ENCODE data around the gene ZNF799. TPM values are rescaled to one million over a fixed set of nuclear protein-coding genes. Genes with fewer than 3 reads are reported as not detected.

ZNF799 gene
- total and polyA plus RNA-seq, 2 of the 4 experiments (the other 2 are of a cell fraction) = 0.79 to 3.4 TPM

DNA sequence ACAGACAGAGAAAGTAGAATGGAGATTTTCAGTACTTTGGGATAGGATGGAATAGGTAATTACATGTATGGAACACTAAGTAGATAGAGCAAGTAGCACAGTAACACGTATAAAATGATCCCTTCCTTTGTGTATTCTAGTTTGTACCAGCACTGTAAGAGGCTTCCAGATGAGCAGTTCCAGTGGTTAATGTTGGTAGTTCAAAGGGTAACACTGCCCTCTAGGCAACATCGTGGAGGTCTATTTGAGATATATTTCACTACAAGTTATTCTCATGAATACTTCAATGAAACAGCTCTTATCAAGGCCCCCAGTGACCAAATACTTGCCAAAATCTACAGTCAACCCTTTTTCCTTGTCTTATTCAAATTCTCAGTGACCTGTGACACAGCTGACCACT lies 54.2 kb downstream of the ZNF799 start:
- TF ChIP-seq RCOR1 (IDR thresholded peaks at IDR 0.05; ENCODE audit: insufficient replicate concordance, low read length) (no peak), ELK1 (IDR thresholded peaks at IDR 0.05; ENCODE audit: borderline replicate concordance, low read depth, low read length) (no peak), RAD21 (IDR thresholded peaks at IDR 0.05; ENCODE audit: low read length) (no peak), MAFK (IDR thresholded peaks at IDR 0.05; ENCODE audit: low read depth, low read length) (no peak), RFX5 (IDR thresholded peaks at IDR 0.05; ENCODE audit: low read depth, low read length) (no peak), MXI1 (IDR thresholded peaks at IDR 0.05; ENCODE audit: borderline replicate concordance, low read depth, low read length) (no peak), CTCF (conservative IDR thresholded peaks at IDR 0.05; ENCODE audit: low read depth, low read length) (no peak), CEBPB (IDR thresholded peaks at IDR 0.05; ENCODE audit: low read depth, low read length) (no peak), POLR2A (IDR thresholded peaks at IDR 0.05; ENCODE audit: low read depth, low read length) (no peak), BHLHE40 (IDR thresholded peaks at IDR 0.05; ENCODE audit: low read depth, low read length) (no peak), SMC3 (IDR thresholded peaks at IDR 0.05; ENCODE audit: low read depth, low read length) (no peak), MAZ (IDR thresholded peaks at IDR 0.05; ENCODE audit: borderline replicate concordance, low read depth, low read length) (no peak)
- Histone ChIP-seq H3K14ac (replicated peaks; ENCODE audit: low read depth, low read length) (no peak overlapping the region), H3K4me2 (ENCODE audit: low read depth, low read length) (no peak overlapping the region), H3K4ac (ENCODE audit: low read depth, low read length) (no peak overlapping the region), H4K91ac (ENCODE audit: insufficient read depth, low read depth, low read length) (no peak overlapping the region), H3K4me1 (ENCODE audit: control insufficient read depth, insufficient read depth, low read length) (no peaks in the 10 kb centered on the region), H3K18ac (ENCODE audit: low read depth, low read length) (no peak overlapping the region), H3K56ac (ENCODE audit: extremely low read depth, insufficient read depth, low read length) (no peak overlapping the region), H2BK5ac (ENCODE audit: low read depth, low read length, poor library complexity, severe bottlenecking) (no peak overlapping the region), H2AK5ac (ENCODE audit: low read depth, low read length) (no peak overlapping the region), H2BK20ac (ENCODE audit: low read depth, low read length) (no peak overlapping the region), H4K20me1 (ENCODE audit: insufficient read depth, low read length) (no peaks in the 10 kb centered on the region), H2AFZ (replicated peaks; ENCODE audit: low read length, poor library complexity) (no peak overlapping the region), H2BK15ac (ENCODE audit: low read depth, low read length) (no peak overlapping the region), H2BK120ac (ENCODE audit: low read depth, low read length) (no peak overlapping the region), H3K23ac (ENCODE audit: low read depth, low read length) (no peak overlapping the region), H3K9ac (ENCODE audit: low read depth, low read length) (no peak overlapping the region), H3K9me3 (ENCODE audit: control insufficient read depth, insufficient read depth, low read length) (peaks cover 50% of the 10 kb centered on the region), H3K9me1 (ENCODE audit: insufficient read depth, low read length) (no peaks in the 10 kb centered on the region), H4K5ac (ENCODE audit: low read depth, low read length) (no peak overlapping the region), H3K27ac (ENCODE audit: insufficient read depth, low read length) (no peak overlapping the region), H3K4me3 (ENCODE audit: insufficient read depth, low read depth, low read length) (no peak overlapping the region), H4K8ac (ENCODE audit: low read depth in 2 of 2, low read length in 2 of 2) (no peak overlapping the region), H3K79me1 (ENCODE audit: low read depth in 1 of 2, low read length in 2 of 2) (no peaks in the 10 kb centered on the region), H3K36me3 (ENCODE audit: control insufficient read depth, insufficient read depth, low read length) (peaks cover 18% of the 10 kb centered on the region), H3K27me3 (ENCODE audit: control insufficient read depth, insufficient read depth, low read length) (no peaks in the 10 kb centered on the region), H2AK9ac (replicated peaks; ENCODE audit: low read depth, low read length, poor library complexity) (no peak overlapping the region)
- dilution Hi-C loops (cut with HindIII; ENCODE audit: low sequenced_read_pairs, unreplicated experiment) (no loop called here), intact Hi-C loops (cut with micrococcal nuclease) (no loop called here), in situ Hi-C loops (cut with MboI; ENCODE audit: low sequenced_read_pairs) (no loop called here)
- ATAC-seq (ENCODE audit: low read depth) (no peak), DNase-seq (no peak)
- no CpG with 5 or more reads among the region's 2 CpGs for WGBS, 2 experiments (ENCODE audit: extremely low coverage in 2 of 2, insufficient read length in 1 of 2)
- BruUV-seq (replicated peaks) = no TSS peak
- CTCF ChIA-PET = no interaction called here
- POLR2A ChIA-PET (ENCODE audit: unreplicated experiment) = no interaction called here

Measured in IMR-90 (cell line).